ENCODE data around the gene PLXDC2.

The PLXDC2 gene

GRCh38 chr10:19817231-19817933, 1.1 kb downstream of the PLXDC2 start:
- peak overlapping the region; percentile 54 for H3K9ac ChIP-seq (ENCODE audit: low read depth, low read length, poor library complexity, severe bottlenecking)

GRCh38 chr10:19818876-19819275, 2.6 kb downstream of the PLXDC2 start:
- Histone ChIP-seq H3K9me3 (ENCODE audit: insufficient read depth, low read depth, low read length) (no peaks in the 10 kb centered on the region), H3K9ac (ENCODE audit: low read depth, low read length, poor library complexity, severe bottlenecking) (no peak overlapping the region), H3K36me3 (ENCODE audit: insufficient read depth, low read length) (no peaks in the 10 kb centered on the region), H3K79me2 (ENCODE audit: insufficient read depth, low read length) (no peaks in the 10 kb centered on the region), H4K20me1 (ENCODE audit: insufficient read depth, low read length, poor library complexity, severe bottlenecking) (no peaks in the 10 kb centered on the region), H2AFZ (ENCODE audit: low read length) (no peak overlapping the region), H3F3A (ENCODE audit: low read depth) (no peaks in the 10 kb centered on the region), H3K27me3 (ENCODE audit: insufficient read depth, low read length, poor library complexity, severe bottlenecking) (peaks cover 19% of the 10 kb centered on the region), H3K9me2 (replicated peaks; ENCODE audit: low read depth, low read length) (no peaks in the 10 kb centered on the region), H3K4me2 (ENCODE audit: low read depth, low read length, poor library complexity, severe bottlenecking) (no peak overlapping the region), H3K4me3 (ENCODE audit: low read length, poor library complexity, severe bottlenecking) (no peak overlapping the region), H3K4me1 (ENCODE audit: insufficient read depth, low read length, poor library complexity, severe bottlenecking) (no peaks in the 10 kb centered on the region)
- TF ChIP-seq, protein P1, sequence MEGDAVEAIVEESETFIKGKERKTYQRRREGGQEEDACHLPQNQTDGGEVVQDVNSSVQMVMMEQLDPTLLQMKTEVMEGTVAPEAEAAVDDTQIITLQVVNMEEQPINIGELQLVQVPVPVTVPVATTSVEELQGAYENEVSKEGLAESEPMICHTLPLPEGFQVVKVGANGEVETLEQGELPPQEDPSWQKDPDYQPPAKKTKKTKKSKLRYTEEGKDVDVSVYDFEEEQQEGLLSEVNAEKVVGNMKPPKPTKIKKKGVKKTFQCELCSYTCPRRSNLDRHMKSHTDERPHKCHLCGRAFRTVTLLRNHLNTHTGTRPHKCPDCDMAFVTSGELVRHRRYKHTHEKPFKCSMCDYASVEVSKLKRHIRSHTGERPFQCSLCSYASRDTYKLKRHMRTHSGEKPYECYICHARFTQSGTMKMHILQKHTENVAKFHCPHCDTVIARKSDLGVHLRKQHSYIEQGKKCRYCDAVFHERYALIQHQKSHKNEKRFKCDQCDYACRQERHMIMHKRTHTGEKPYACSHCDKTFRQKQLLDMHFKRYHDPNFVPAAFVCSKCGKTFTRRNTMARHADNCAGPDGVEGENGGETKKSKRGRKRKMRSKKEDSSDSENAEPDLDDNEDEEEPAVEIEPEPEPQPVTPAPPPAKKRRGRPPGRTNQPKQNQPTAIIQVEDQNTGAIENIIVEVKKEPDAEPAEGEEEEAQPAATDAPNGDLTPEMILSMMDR (conservative IDR thresholded peaks at IDR 0.05; ENCODE audit: low read length): no peak
- TF ChIP-seq EZH2phosphoT487 (IDR thresholded peaks at IDR 0.05; ENCODE audit: borderline replicate concordance): no peak

More at GRCh38 chr10:19817231-19817933, 1.1 kb downstream of the PLXDC2 start:
- Histone ChIP-seq H3K79me2 (ENCODE audit: insufficient read depth, low read length) (no peaks in the 10 kb centered on the region), H3K27me3 (ENCODE audit: insufficient read depth, low read length, poor library complexity, severe bottlenecking) (peaks cover 19% of the 10 kb centered on the region), H3K9me2 (replicated peaks; ENCODE audit: low read depth, low read length) (no peaks in the 10 kb centered on the region), H3F3A (ENCODE audit: low read depth) (no peaks in the 10 kb centered on the region), H3K9me3 (ENCODE audit: insufficient read depth, low read depth, low read length) (no peaks in the 10 kb centered on the region), H3K36me3 (ENCODE audit: insufficient read depth, low read length) (no peaks in the 10 kb centered on the region), H3K4me3 (ENCODE audit: low read length, poor library complexity, severe bottlenecking) (peak overlapping the region; percentile 74), H3K4me2 (ENCODE audit: low read depth, low read length, poor library complexity, severe bottlenecking) (peak overlapping the region; percentile 69), H4K20me1 (ENCODE audit: insufficient read depth, low read length, poor library complexity, severe bottlenecking) (no peaks in the 10 kb centered on the region), H2AFZ (ENCODE audit: low read length) (peak overlapping the region; percentile 81; the same call in 1 of the 2 replicates), H3K4me1 (ENCODE audit: insufficient read depth, low read length, poor library complexity, severe bottlenecking) (no peaks in the 10 kb centered on the region)
- no peak for TF ChIP-seq EZH2phosphoT487 (IDR thresholded peaks at IDR 0.05; ENCODE audit: borderline replicate concordance)
- TF ChIP-seq, protein P1 (conservative IDR thresholded peaks at IDR 0.05; ENCODE audit: low read length): 0 out of 2 replicates have a peak, but pooled peaks have one; percentile 16

GRCh38 chr10:19819419-19820033, 3.3 kb downstream of the PLXDC2 start:
- no peak overlapping the region for H3K4me3 ChIP-seq (ENCODE audit: low read length, poor library complexity, severe bottlenecking)
- TF ChIP-seq, protein P1 (conservative IDR thresholded peaks at IDR 0.05; ENCODE audit: low read length): peak; percentile 82
- TF ChIP-seq EZH2phosphoT487 (IDR thresholded peaks at IDR 0.05; ENCODE audit: borderline replicate concordance): no peak
- H3K79me2 ChIP-seq (ENCODE audit: insufficient read depth, low read length): no peaks in the 10 kb centered on the region

More at GRCh38 chr10:19819419-19820033, 3.3 kb downstream of the PLXDC2 start:
- peaks cover 19% of the 10 kb centered on the region for H3K27me3 ChIP-seq (ENCODE audit: insufficient read depth, low read length, poor library complexity, severe bottlenecking)
- H3K9me2 ChIP-seq (replicated peaks; ENCODE audit: low read depth, low read length): no peaks in the 10 kb centered on the region
- H2AFZ ChIP-seq (ENCODE audit: low read length): no peak overlapping the region
- H3K9me3 ChIP-seq (ENCODE audit: insufficient read depth, low read depth, low read length): no peaks in the 10 kb centered on the region
- no peak overlapping the region for H3K4me2 ChIP-seq (ENCODE audit: low read depth, low read length, poor library complexity, severe bottlenecking)
- no peaks in the 10 kb centered on the region for H3K36me3 ChIP-seq (ENCODE audit: insufficient read depth, low read length)
- H3K4me1 ChIP-seq (ENCODE audit: insufficient read depth, low read length, poor library complexity, severe bottlenecking): no peaks in the 10 kb centered on the region
- no peak overlapping the region for H3K9ac ChIP-seq (ENCODE audit: low read depth, low read length, poor library complexity, severe bottlenecking)
- H3F3A ChIP-seq (ENCODE audit: low read depth): no peaks in the 10 kb centered on the region
- H4K20me1 ChIP-seq (ENCODE audit: insufficient read depth, low read length, poor library complexity, severe bottlenecking): no peaks in the 10 kb centered on the region

Measured in Loucy (cell line).